Activated T-helper 1 cell treated with anti-CD3 and anti-CD28 coated beads, Interleukin-12 subunit alpha, Interleukin-12 subunit beta, Interleukin-2, Interleukin-4 antibody, amounts not matched to agents 30 ng/mL and 10 ng/mL and 1 ng/mL, durations not matched to agents 14 hours and 24 hours and 36 hours (primary cell): ENCODE measurements around the gene EPM2A. TPM values are rescaled to one million over a fixed set of nuclear protein-coding genes. Genes with fewer than 3 reads are reported as not detected.
A peak's percentile ranks its signal among the peaks of the same experiment; 100 is the strongest.

ENCODE experiments used
- DNase-seq: peaks from one replicate; pipeline ENCODE4 v3.0.0; 2021; ENCODE audit warnings: low spot score
- H3K27ac Mint-ChIP-seq: one replicate; pipeline ENCODE4 v1.8.0; 2021; ENCODE audit warnings: mild to moderate bottlenecking, mixed read lengths
- H3K27me3 Mint-ChIP-seq: one replicate; pipeline ENCODE4 v1.8.0; 2022; ENCODE audit warnings: mild to moderate bottlenecking, moderate library complexity, mixed read lengths; ENCODE audit not compliant: insufficient read depth
- H3K36me3 Mint-ChIP-seq: one replicate; pipeline ENCODE4 v1.8.0; 2021; ENCODE audit warnings: low read depth, mixed read lengths
- H3K4me1 Mint-ChIP-seq: one replicate; pipeline ENCODE4 v1.8.0; 2021; ENCODE audit warnings: low read depth, mixed read lengths
- H3K4me3 Mint-ChIP-seq: one replicate; pipeline ENCODE4 v1.8.0; 2021; ENCODE audit warnings: mild to moderate bottlenecking, moderate library complexity, mixed read lengths
- H3K9me3 Mint-ChIP-seq: one replicate; pipeline ENCODE4 v1.8.0; 2021; ENCODE audit warnings: mixed read lengths
- intact Hi-C: fragments of 100-400 bp; cut with micrococcal nuclease; formaldehyde crosslinking; loops from one replicate; pipeline ENCODE4 v1.15.1; 2024
- total RNA-seq: library from RNA; stranded (reverse); gene quantifications from 2 replicates; pipeline ENCODE4 v1.2.3, GENCODE V29; 2022

The EPM2A gene
- 6.5 and 7.0 TPM in 2 replicates for total RNA-seq

- intact Hi-C loops = loop anchor here (1.0 to 10.0 kb wide), 6 partner anchors 79 to 1893 kb away; partner anchors contain the start of genes FBXO30, LTV1 and STXBP5
- Mint-ChIP-seq H3K4me3 (peak within 1 kb of the TSS; percentile 94), H3K36me3 (peaks cover 4% of the 10 kb centered on the region), H3K27me3 (no peaks in the 10 kb centered on the region), H3K27ac (peak within 1 kb of the TSS; percentile 96), H3K9me3 (peaks cover 8% of the 10 kb centered on the region), H3K4me1 (peaks cover 26% of the 10 kb centered on the region)
- DNase-seq = peak; percentile 57
These were observed at the start of gene EPM2A for GRCh38 chr6:145735356-145736165. EPM2A (minus strand) TSS chr6:145735520; CDS start chr6:145735498, 22 bp downstream.

DNA sequence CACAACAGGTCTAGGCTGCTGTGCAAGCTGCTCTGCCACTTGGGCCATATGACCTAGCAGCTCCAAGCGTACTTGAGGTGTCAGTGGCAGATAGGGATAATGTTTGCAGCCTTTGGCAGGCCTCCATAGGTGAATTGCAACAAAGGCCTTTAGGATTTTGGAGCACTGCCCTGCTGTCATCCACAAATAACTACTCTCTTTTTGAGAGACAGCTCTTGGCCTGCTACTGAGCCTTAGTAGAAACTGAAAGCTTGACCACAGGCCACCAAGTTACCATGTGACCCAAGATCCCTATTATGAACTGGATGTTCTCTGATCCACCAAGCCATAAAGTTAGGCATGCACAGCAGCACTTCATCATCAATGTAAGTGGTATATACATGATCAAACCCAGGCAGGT is 49.4 kb upstream of the EPM2A start:
- Mint-ChIP-seq H3K36me3 (no peaks in the 10 kb centered on the region), H3K27ac (no peak overlapping the region), H3K9me3 (peaks cover 11% of the 10 kb centered on the region), H3K27me3 (no peaks in the 10 kb centered on the region), H3K4me3 (no peak overlapping the region), H3K4me1 (no peaks in the 10 kb centered on the region)
- no peak for DNase-seq
- intact Hi-C loops = loop anchor here (1.0 kb wide), 1 partner anchor 9 kb away; no protein-coding TSS in a partner anchor

- no peaks in the 10 kb centered on the region for H3K4me1 Mint-ChIP-seq
- no peak for DNase-seq
- peaks cover 7% of the 10 kb centered on the region for H3K9me3 Mint-ChIP-seq
- no peak overlapping the region for H3K4me3 Mint-ChIP-seq
- no peaks in the 10 kb centered on the region for H3K27me3 Mint-ChIP-seq
- intact Hi-C loops = no loop called here
- H3K27ac Mint-ChIP-seq = no peak overlapping the region
- H3K36me3 Mint-ChIP-seq = no peaks in the 10 kb centered on the region
These were observed 48.5 kb upstream of the EPM2A start for GRCh38 chr6:145783796-145784195.

- H3K9me3 Mint-ChIP-seq = no peaks in the 10 kb centered on the region
- H3K4me3 Mint-ChIP-seq = no peak overlapping the region
- peaks cover 3% of the 10 kb centered on the region for H3K27me3 Mint-ChIP-seq
- no peaks in the 10 kb centered on the region for H3K4me1 Mint-ChIP-seq
- no peaks in the 10 kb centered on the region for H3K36me3 Mint-ChIP-seq
- no peak overlapping the region for H3K27ac Mint-ChIP-seq
- no peak for DNase-seq
- intact Hi-C loops = no loop called here
These were observed 37.5 kb upstream of the EPM2A start for GRCh38 chr6:145772846-145773245.

- Mint-ChIP-seq H3K4me1 (no peaks in the 10 kb centered on the region), H3K9me3 (no peaks in the 10 kb centered on the region), H3K27ac (no peak overlapping the region), H3K36me3 (no peaks in the 10 kb centered on the region), H3K4me3 (no peak overlapping the region), H3K27me3 (no peaks in the 10 kb centered on the region)
- intact Hi-C loops = no loop called here
- no peak for DNase-seq
These were observed 30.1 kb upstream of the EPM2A start for GRCh38 chr6:145765449-145765848.

DNA sequence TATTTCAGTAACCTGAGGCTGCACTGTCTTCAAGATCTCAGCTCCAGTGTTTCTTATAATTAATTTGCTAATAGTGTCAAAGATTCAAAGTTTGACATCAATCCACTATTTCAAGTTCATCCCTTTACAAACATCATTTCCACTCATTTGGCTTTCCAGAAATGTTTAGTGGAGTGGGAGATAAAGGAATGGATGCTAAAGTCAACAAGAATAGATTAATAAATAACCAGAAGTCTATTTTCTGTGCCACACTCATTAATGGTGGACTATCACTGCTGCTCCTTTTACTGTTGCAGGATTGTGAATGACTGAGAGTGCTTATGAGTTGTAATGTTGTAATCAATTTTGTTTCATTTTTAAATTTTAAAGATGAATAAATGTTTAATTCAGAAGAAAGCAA is 28.4 kb upstream of the EPM2A start:
- H3K36me3 Mint-ChIP-seq = no peaks in the 10 kb centered on the region
- no peak overlapping the region for H3K4me3 Mint-ChIP-seq
- DNase-seq = no peak
- no peak overlapping the region for H3K27ac Mint-ChIP-seq
- no peaks in the 10 kb centered on the region for H3K4me1 Mint-ChIP-seq
- H3K27me3 Mint-ChIP-seq = no peaks in the 10 kb centered on the region
- H3K9me3 Mint-ChIP-seq = no peaks in the 10 kb centered on the region
- intact Hi-C loops = no loop called here

DNA sequence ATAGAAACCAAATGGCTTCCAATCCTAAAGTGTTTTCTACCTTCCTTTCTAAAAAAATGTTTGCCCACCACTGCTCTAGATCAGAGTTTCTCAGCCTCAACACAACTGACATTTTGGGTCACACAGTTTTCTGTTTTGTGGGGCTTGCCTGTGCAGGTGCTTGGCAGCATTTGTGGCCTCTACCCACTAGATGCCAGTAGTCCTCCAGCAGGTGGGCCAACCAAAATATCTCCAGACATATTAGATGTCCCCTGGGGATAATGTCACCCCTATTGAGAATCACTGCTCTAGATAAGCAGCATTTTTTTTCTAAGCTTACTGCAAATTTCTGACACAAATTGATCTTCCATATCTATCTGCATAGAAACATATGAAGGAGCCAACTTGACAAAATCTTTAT is 26.3 kb upstream of the EPM2A start:
- intact Hi-C loops = no loop called here
- H3K27ac Mint-ChIP-seq = no peak overlapping the region
- H3K9me3 Mint-ChIP-seq = no peaks in the 10 kb centered on the region
- H3K36me3 Mint-ChIP-seq = no peaks in the 10 kb centered on the region
- no peaks in the 10 kb centered on the region for H3K4me1 Mint-ChIP-seq
- no peak overlapping the region for H3K4me3 Mint-ChIP-seq
- no peaks in the 10 kb centered on the region for H3K27me3 Mint-ChIP-seq
- no peak for DNase-seq

- Mint-ChIP-seq H3K27ac (no peak overlapping the region), H3K4me3 (no peak overlapping the region), H3K27me3 (no peaks in the 10 kb centered on the region), H3K9me3 (no peaks in the 10 kb centered on the region), H3K4me1 (no peaks in the 10 kb centered on the region), H3K36me3 (no peaks in the 10 kb centered on the region)
- no peak for DNase-seq
- intact Hi-C loops = no loop called here
These were observed 22.8 kb upstream of the EPM2A start for GRCh38 chr6:145758113-145758512.

DNA sequence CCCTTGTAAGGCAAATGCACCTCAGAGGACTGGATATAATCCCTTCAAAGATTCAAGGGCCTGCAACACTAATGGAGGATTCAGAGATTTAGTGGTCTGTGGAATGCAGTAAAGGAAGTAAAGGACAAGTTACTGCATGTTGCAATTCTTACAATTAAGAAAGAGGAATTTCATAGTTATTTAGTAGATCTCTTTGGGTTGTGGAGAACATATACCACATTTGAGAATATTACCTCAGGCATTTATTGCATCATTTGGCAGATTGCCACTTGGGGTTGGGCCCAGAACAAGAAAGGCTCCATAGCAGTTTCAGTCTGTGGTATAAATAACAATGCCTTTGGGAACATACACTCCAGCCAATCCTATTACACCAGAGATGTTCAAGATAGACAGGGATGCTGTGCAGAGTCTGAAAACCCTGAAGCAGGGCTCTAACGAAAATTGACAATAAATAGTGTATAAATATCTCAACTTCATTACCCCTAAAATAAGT is 20.9 kb upstream of the EPM2A start:
- H3K4me1 Mint-ChIP-seq = no peaks in the 10 kb centered on the region
- no peak for DNase-seq
- H3K27ac Mint-ChIP-seq = no peak overlapping the region
- no peaks in the 10 kb centered on the region for H3K27me3 Mint-ChIP-seq
- H3K4me3 Mint-ChIP-seq = no peak overlapping the region
- no peaks in the 10 kb centered on the region for H3K36me3 Mint-ChIP-seq
- intact Hi-C loops = no loop called here
- H3K9me3 Mint-ChIP-seq = no peaks in the 10 kb centered on the region

DNA sequence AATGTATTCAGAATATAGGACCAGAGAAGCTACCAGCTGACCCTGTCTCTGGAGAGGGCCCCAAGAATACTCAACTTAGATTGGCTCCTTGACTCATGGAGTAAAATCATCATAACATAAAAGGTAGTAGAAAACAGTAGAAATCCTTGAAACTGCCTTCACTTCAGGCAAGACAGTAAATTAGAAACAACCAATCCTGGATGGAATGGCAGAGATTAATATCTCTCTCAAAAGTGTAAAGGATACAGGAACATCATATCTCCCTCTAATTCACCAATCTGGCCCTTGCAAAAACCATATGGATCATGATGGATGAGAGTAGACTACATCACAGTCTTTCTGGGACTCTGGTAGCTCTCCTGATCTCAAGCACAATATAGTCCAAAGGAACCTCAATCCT is 20.4 kb upstream of the EPM2A start:
- Mint-ChIP-seq H3K36me3 (no peaks in the 10 kb centered on the region), H3K4me3 (no peak overlapping the region), H3K27ac (no peak overlapping the region), H3K27me3 (no peaks in the 10 kb centered on the region), H3K9me3 (no peaks in the 10 kb centered on the region), H3K4me1 (no peaks in the 10 kb centered on the region)
- intact Hi-C loops = no loop called here
- DNase-seq = no peak

DNA sequence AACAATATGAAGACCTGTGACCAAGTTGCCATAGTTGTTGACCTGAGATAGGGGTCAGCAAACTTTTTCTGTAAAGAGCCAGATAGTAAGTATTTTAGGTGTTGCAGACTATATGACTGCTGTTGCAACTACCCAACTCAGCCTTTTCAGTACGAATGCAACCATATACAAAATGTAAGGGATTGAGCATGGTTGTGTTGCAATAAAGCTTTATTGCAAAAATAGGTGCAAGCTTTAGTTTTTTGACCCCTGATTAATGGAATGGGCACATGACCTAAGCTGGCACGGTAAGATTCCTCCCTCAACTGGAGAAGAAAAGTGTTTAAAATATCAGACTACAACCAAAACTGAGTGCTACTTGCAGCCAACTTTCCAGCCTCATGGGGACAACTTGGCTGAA is 17.3 kb upstream of the EPM2A start:
- H3K4me3 Mint-ChIP-seq = no peak overlapping the region
- no peak overlapping the region for H3K27ac Mint-ChIP-seq
- H3K36me3 Mint-ChIP-seq = no peaks in the 10 kb centered on the region
- H3K4me1 Mint-ChIP-seq = peaks cover 5% of the 10 kb centered on the region
- DNase-seq = no peak
- H3K9me3 Mint-ChIP-seq = peaks cover 4% of the 10 kb centered on the region
- H3K27me3 Mint-ChIP-seq = no peaks in the 10 kb centered on the region
- intact Hi-C loops = no loop called here

DNA sequence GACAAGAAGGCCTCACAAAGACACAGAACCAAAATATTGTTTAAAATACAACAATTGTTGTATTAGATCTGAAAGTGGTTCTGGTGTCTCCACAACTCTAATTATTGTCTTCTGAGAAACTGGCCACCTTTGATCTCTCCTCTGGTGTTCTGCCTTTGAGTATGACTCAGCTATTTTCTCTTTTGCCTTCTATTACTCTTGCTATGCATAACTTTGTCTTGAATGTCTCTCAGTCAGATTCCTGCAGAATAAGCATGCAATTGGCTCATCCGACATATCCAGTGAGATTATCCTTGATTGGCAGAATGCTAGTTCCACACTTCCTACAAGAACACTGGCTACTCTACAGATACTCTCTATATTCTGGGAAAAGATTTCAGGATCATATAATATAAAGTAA is 14.3 kb upstream of the EPM2A start:
- DNase-seq = no peak
- H3K27ac Mint-ChIP-seq = no peak overlapping the region
- no peak overlapping the region for H3K4me3 Mint-ChIP-seq
- H3K4me1 Mint-ChIP-seq = peaks cover 5% of the 10 kb centered on the region
- intact Hi-C loops = no loop called here
- H3K36me3 Mint-ChIP-seq = no peaks in the 10 kb centered on the region
- H3K9me3 Mint-ChIP-seq = peaks cover 4% of the 10 kb centered on the region
- H3K27me3 Mint-ChIP-seq = peaks cover 5% of the 10 kb centered on the region

- no peaks in the 10 kb centered on the region for H3K36me3 Mint-ChIP-seq
- H3K4me3 Mint-ChIP-seq = no peak overlapping the region
- H3K4me1 Mint-ChIP-seq = peaks cover 5% of the 10 kb centered on the region
- H3K27me3 Mint-ChIP-seq = peaks cover 5% of the 10 kb centered on the region
- intact Hi-C loops = no loop called here
- peaks cover 4% of the 10 kb centered on the region for H3K9me3 Mint-ChIP-seq
- H3K27ac Mint-ChIP-seq = no peak overlapping the region
- DNase-seq = no peak
These were observed 10.5 kb upstream of the EPM2A start for GRCh38 chr6:145745861-145746260.
